ENCODE results near the gene RPS8.

DNA sequence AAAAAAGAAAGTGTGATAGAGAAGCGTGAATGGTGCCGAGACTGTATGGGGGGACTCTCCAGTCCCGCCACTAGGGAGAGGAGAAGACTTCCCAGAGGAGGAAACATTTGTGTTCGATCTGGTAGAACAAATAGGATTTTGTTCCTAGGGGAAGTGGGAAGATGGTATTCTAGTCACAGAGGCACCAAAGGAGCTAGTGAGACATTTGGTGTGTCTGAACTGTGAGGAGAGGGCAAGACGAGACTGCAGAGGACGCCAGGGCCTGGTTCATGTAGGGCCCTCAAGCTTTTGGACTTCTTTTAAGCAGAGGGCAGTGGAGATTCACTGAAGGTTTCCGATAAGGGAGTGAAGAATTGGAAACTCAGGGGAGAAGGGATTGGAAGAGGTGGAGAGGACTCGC lies 35.9 kb downstream of the RPS8 start:
- TF ChIP-seq, protein P1, sequence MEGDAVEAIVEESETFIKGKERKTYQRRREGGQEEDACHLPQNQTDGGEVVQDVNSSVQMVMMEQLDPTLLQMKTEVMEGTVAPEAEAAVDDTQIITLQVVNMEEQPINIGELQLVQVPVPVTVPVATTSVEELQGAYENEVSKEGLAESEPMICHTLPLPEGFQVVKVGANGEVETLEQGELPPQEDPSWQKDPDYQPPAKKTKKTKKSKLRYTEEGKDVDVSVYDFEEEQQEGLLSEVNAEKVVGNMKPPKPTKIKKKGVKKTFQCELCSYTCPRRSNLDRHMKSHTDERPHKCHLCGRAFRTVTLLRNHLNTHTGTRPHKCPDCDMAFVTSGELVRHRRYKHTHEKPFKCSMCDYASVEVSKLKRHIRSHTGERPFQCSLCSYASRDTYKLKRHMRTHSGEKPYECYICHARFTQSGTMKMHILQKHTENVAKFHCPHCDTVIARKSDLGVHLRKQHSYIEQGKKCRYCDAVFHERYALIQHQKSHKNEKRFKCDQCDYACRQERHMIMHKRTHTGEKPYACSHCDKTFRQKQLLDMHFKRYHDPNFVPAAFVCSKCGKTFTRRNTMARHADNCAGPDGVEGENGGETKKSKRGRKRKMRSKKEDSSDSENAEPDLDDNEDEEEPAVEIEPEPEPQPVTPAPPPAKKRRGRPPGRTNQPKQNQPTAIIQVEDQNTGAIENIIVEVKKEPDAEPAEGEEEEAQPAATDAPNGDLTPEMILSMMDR (IDR thresholded peaks at IDR 0.05; ENCODE audit: low read depth, low read length): no peak
- no peak for TF ChIP-seq EZH2phosphoT487 (IDR thresholded peaks at IDR 0.05; ENCODE audit: low read depth)
